NCI-H1930 (cell line): ENCODE measurements around the gene CBFA2T2.
"Not testable (repeated sequence)": the region's sequence is repeated elsewhere in the genome, so short reads cannot be mapped to it uniquely, and the experiment has no call there.

Experiments
- DNase-seq, 2 experiments: peaks; one replicate each; lab custom pipeline; 2025; lab: John Stamatoyannopoulos, UW

The CBFA2T2 gene

GRCh38 chr20:33576432-33577125, 86.7 kb downstream of the CBFA2T2 start:
- DNase-seq, result peak; percentile 42 to 55

- DNase-seq, result no peak
Observed at GRCh38 chr20:33578510-33578909, 88.6 kb downstream of the CBFA2T2 start.

- DNase-seq, result no peak
Observed at GRCh38 chr20:33583143-33583542, 93.2 kb downstream of the CBFA2T2 start.

GRCh38 chr20:33584976-33585375, 95.1 kb downstream of the CBFA2T2 start:
- no peak for DNase-seq

- no peak for DNase-seq
Observed at GRCh38 chr20:33585413-33585812, 95.5 kb downstream of the CBFA2T2 start.

GRCh38 chr20:33589059-33589458, 99.2 kb downstream of the CBFA2T2 start:
- DNase-seq, result no peak

GRCh38 chr20:33591901-33592300, 102.0 kb downstream of the CBFA2T2 start:
- DNase-seq, result not testable (repeated sequence)

DNA sequence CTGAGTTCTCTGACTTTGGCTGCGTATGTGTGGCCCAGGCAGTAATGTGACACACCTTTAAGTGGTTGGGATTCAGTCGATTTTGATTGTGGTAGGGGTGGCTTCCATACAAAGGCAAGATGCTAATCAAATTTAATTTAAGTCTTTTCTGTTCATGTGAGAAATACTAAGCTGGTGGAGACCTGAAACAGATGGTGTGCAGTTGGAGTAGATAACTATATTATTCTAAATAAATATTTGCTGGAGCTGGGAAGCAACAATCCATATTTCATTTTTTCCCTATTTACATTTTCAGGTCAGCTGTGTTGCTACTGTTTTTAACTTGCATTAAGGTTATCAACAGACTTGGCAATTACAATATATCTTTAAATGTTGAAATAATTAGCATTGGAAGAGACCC, 104.8 kb downstream of the CBFA2T2 start:
- DNase-seq, result no peak

DNA sequence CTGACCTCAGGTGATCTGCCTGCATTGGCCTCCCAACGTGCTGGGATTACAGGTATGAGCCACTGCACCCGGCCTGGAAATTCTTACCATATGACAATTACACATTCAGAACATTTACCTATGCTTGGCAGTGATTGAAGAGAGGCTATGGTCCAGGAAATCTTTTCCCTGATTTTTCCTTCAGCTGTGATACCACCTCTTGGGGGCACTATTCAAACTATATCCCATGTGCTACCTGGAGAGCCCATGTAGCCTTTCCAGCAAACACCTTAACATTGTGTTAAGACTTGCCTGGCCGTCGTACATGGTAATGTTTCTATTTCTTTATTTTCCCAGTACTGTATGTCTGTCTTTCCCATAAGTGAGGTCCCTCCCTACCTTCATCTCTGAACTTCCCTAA, 110.5 kb downstream of the CBFA2T2 start:
- no peak for DNase-seq

GRCh38 chr20:33600981-33601380, 111.1 kb downstream of the CBFA2T2 start:
- no peak for DNase-seq

GRCh38 chr20:33601861-33602260, 112.0 kb downstream of the CBFA2T2 start:
- DNase-seq, result no peak

- DNase-seq, result no peak
Observed at GRCh38 chr20:33602826-33603590, 113.1 kb downstream of the CBFA2T2 start.

DNA sequence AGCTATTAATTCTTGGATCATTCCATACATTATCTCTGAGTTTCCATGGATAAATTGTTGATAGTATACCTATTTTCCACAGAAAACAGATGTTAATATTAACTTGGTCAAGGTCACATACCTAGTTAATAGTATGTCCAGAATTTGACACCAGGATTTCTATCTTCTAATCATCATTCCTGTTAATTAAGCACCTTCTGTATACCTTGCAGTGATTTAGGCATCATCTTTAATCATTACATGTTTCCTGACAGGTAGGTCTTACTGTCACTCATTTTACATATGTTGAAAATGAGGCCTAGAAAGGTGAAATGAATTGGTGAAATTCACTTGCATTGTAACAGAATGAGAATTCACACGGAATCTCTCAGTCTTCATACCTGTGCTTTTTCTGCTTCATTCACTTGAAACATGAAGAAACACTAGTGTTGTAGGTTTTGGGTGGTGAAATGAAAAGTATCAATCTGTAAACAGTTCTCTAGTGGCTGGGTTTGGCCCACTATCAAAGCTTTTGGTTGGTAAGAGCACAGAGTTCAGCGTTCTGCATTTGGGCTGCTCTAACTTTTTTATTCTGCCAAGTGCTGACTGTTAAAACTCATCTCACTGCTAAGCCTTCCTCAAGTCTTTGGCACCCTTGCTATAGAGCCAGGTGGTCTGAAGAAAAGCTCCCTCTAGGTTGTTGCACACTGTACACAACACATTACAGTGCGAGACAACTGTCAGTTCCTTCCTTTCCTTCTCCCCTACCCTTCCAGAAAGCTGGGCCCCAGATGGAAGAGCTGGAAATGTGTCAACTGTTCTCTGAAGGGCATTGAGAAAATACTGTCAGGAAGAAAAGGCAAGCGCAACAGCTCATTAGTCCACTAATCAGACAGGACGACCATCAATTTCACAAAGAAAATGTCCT, 114.4 kb downstream of the CBFA2T2 start:
- DNase-seq, result no peak

- no peak for DNase-seq
Observed at GRCh38 chr20:33604991-33605370, 115.1 kb downstream of the CBFA2T2 start.

- DNase-seq, result no peak
Observed at GRCh38 chr20:33606118-33606771, 116.3 kb downstream of the CBFA2T2 start.

DNA sequence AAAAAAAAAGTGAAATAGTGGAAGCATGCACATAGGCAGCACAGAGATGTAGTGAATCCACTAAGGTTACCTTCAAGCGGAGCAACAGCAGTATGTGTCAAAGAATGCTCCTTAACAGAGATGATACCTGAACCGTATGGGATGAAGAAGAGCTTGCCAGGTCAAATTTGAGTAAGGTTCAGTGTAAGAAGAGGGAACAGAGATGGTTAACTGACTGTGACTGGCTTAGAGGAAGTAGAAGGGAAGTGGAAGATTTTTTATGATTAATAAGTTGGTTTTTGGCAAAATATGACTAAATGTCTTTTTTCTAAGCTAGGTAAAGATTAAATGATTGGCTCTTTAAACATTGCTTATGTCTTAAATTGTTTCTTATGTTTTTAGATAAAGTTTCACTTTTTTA, 119.6 kb downstream of the CBFA2T2 start:
- DNase-seq, result no peak

DNA sequence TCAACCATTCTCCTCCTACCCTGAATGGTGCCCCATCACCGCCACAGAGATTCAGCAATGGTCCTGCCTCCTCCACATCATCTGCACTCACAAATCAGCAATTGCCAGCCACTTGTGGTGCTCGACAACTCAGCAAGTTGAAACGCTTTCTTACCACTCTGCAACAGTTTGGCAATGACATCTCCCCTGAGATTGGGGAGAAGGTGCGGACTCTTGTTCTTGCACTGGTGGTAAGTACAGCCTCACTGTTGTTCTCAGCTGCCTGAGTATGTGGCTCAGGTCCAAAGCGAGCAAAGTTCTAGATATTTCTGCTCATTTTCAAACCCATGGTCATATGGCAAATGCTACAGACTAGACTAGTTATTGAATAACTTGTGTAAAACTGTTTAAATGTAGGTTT, 121.2 kb downstream of the CBFA2T2 start:
- DNase-seq, result no peak

- no peak for DNase-seq
Observed at GRCh38 chr20:33612001-33612400, 122.1 kb downstream of the CBFA2T2 start.

DNA sequence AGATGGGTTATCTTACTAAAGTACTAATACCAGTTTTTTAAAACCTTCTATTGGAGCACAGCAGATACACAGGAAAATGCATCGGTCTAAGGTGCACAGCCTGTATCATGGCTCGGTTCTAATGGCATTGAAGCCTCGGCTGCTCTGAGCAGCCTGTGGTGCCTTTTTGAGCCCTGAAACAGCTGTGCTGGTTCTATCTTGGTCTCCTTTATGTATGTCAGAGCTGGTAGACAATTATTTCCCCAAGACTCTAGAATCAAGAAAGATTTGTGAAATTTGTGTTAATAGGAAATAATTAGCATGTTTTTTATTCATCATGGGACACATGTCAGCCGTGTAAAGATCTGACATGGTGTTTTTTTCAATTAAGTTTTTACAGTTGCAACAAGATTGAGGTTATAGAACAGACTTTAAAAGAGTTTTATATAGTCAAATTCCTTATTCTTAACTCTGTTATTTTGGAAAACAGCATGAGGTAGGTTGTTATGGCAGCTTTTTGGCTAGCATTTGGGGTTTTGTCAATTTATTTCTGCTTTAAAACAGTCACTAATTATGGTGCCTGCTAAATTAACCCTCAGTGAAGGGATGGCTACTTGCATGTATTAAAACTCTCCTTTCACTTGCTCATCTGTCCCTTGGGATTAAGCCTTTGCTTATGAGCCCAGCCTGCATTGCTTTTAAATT, 132.0 kb downstream of the CBFA2T2 start:
- no peak for DNase-seq

DNA sequence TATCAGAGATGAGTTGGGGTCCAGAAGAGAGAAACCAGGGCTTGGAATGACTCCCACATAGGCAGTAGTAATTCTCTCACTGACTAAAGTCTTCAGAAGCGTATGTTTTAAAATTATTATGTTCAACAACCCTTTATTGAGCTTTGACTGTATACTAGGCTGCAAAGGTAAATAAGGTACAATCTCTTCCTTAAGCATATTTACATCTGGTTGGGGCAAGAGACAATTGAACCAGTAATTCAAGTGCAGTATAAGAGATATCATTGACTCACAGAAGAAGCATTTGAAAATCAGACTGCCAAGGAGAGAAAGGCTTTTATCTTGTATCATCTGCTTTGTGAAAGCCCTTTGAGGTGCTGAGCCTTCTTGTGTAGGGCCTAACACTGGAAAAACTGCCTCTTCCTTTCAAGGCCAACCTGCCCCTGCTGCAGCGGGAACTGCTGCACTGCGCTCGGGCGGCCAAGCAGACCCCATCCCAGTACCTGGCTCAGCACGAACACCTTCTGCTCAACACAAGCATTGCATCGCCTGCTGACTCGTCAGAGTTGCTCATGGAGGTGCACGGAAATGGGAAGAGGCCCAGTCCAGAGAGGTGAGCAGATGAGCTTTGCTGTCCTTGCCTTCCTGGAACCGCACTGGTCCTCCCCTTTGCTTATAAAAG, 132.9 kb downstream of the CBFA2T2 start:
- no peak for DNase-seq

DNA sequence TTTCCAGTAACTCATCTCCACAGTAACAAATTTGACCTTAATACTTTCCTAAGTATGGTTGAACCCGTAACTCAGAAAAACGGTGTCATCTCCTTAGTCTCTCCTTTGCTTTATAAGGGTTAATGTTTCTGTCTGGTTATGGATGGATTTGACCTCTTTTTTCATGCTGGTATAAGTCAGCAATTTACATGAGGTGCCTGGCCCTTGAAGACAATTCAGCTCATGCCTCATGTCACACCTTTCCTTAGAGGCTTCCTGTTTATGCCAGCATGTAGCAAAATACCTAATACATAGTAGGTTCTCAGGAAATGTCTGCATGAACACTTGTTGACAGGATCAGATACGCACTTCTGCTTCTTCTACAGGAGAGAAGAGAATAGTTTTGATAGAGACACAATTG, 134.5 kb downstream of the CBFA2T2 start:
- no peak for DNase-seq
